SK-N-MC (cell line): Measurements from ENCODE around the gene RCC2.
"Not testable (repeated sequence)": the region's sequence is repeated elsewhere in the genome, so short reads cannot be mapped to it uniquely, and the experiment has no call there.

Experiments
- DNase-seq: peaks from one replicate; pipeline ENCODE4 v3.0.0-alpha.2; 2011; ENCODE audit warnings: low read depth, low spot score
- H3K27ac ChIP-seq: fragments of 200-600 bp; sonication (generic); 2 replicates; pipeline ENCODE4 v1.5.1; 2016; ENCODE audit warnings: mixed run types
- H3K36me3 ChIP-seq: fragments of 200-600 bp; sonication (generic); 2 replicates; pipeline ENCODE4 v1.6.1; 2017; ENCODE audit warnings: antibody characterized with exemption, low read length, mixed read lengths; ENCODE audit not compliant: insufficient read depth
- H3K4me3 ChIP-seq: fragments of 200-600 bp; sonication (generic); 2 replicates; pipeline ENCODE4 v1.5.1; 2016
- H3K9ac ChIP-seq: fragments of 200-600 bp; sonication (generic); 2 replicates; pipeline ENCODE4 v1.8.0; 2017; ENCODE audit warnings: mixed run types, mixed read lengths; ENCODE audit not compliant: insufficient read length
- H3K9me3 ChIP-seq: fragments of 200-600 bp; sonication (generic); 2 replicates; pipeline ENCODE4 v1.6.1; 2017; ENCODE audit warnings: low read depth, mild to moderate bottlenecking, antibody characterized with exemption, low read length, moderate library complexity, mixed read lengths
- EZH2 ChIP-seq: fragments of 200-600 bp; sonication (generic); IDR thresholded peaks from one replicate; pipeline ENCODE4 v1.6.1; 2017; ENCODE audit warnings: antibody characterized with exemption
- FOXP2 ChIP-seq: optimal IDR thresholded peaks from 2 replicates; pipeline ENCODE3; 2011; ENCODE audit warnings: mild to moderate bottlenecking, moderate library complexity; ENCODE audit not compliant: insufficient read depth; ENCODE audit errors: extremely low read length, control extremely low read depth
- POLR2AphosphoS5 ChIP-seq: IDR thresholded peaks from 2 replicates; pipeline ENCODE4 v1.6.1; 2012; ENCODE audit warnings: mild to moderate bottlenecking, low read depth, low read length, borderline replicate concordance

Gene RCC2

DNA sequence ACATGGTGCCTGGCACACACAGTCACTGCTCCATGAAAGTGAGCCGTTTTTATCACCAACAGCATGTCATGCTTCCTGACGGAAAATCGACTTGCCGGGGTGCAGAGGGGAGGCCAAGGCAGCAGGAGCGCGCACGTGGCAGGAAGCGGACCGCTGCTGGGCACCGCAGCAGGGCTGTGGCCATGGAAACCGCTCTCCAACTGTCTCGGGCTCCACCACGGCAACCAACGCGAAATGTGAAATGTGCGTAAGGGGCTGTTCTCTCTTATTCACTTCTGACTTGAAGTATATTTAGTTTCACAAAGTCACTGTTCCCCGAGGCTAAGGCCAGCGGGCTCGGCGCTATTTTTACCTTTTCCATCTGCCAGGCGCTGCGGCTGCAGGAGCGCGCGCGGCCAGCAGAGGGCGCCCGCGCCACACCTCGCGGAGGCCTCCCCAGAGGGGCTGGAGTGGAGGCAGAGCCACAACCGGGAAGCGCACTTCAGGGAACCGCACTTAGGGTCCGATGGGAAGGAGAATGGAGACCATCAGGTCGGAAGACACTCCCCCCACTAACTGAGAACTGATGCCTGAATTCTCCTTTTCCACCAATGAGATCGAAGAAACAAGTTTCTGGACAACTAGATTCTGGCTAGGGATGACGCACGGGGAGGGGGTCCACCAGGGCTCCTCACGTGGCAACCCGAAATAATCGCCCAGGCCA, 19.7 kb downstream of the RCC2 start:
- Histone ChIP-seq H3K9me3 (no peaks in the 10 kb centered on the region), H3K36me3 (peaks cover 99% of the 10 kb centered on the region), H3K27ac (no peak overlapping the region), H3K9ac (no peak overlapping the region), H3K4me3 (no peak overlapping the region)
- TF ChIP-seq POLR2AphosphoS5: no peak
- no peak for TF ChIP-seq EZH2
- no peak for TF ChIP-seq FOXP2
- no peak for DNase-seq

DNA sequence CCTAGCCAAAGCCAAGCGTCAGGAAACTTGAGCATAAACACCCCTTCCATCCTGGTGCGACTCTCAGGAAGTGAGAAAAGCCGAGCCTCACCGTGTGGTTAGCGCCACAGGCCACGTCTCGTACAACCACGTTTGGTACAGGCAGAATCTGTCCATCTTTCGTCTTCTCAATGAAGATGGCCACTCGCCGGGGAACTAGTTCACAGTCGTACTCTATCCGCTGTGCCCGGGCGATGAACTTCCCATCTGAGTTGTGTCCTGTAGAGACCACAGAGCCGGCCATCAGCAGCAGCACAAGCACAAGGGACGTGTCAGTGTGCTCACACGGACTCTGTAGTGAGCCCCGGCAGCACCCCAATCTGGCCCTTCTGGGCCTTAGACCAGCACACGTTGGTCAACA, 23.1 kb downstream of the RCC2 start:
- H3K36me3 ChIP-seq: peaks cover 99% of the 10 kb centered on the region
- no peak overlapping the region for H3K4me3 ChIP-seq
- DNase-seq: no peak
- H3K27ac ChIP-seq: no peak overlapping the region
- no peaks in the 10 kb centered on the region for H3K9me3 ChIP-seq
- TF ChIP-seq POLR2AphosphoS5 (no peak), FOXP2 (no peak), EZH2 (no peak)
- H3K9ac ChIP-seq: no peak overlapping the region

DNA sequence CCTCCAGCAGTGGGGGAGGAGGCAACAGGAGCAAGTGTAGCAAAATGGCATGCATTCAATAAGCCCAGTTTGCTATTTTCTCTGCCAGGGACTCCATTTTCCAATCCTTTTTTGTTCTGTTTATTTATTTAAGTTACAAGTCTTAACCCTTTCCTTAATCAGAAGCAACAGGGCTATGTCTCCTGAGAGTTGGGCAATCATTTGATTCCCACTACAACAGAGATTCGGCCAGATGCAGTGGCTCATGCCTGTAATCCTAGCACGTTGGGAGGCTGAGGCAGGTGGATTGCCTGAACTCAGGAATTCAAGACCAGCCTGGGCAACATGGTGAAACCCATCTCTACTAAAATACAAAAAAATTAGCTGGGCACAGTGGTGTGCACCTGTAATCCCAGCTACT, 25.5 kb downstream of the RCC2 start:
- DNase-seq: no peak
- peaks cover 99% of the 10 kb centered on the region for H3K36me3 ChIP-seq
- H3K27ac ChIP-seq: no peak overlapping the region
- TF ChIP-seq POLR2AphosphoS5 (no peak), FOXP2 (no peak), EZH2 (no peak)
- no peak overlapping the region for H3K4me3 ChIP-seq
- no peaks in the 10 kb centered on the region for H3K9me3 ChIP-seq
- H3K9ac ChIP-seq: no peak overlapping the region

DNA sequence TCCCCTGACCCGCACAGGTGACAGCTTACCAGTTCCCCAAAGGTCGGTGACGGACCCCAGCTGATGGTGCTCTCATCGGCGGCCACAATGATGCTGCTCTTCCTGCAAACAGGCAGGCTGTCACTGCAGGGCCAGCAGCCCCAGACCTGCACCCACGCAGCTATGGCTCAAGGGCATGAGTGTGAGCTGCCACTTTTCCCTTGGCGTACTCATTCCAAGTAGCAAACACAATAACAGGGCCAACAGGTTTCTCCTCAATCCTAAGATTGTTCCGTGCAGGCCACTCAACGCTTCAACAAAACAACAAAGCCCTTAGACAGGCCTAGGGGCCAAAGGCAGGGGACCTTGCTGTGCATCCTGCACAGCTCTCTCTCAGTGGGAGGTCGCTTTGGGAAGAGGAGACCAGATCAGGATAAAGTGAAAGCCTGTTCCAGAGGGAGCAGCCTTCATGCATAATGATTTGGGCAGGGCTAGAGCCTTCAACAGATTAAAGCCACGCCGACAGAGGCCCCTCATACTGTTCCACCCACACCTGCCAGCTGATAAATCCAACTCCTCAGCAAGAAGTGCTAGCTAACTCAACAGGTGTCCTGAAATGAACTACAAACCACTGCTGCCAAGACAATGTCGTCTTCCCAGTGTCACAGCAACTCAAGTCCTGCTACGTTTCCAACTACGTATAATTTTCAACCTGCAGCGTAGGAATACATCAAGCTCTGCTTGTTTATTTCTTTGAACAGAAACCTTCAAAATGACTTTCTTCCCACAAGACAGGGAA, 27.2 kb downstream of the RCC2 start:
- Histone ChIP-seq H3K9me3 (no peaks in the 10 kb centered on the region), H3K36me3 (peaks cover 95% of the 10 kb centered on the region), H3K4me3 (no peak overlapping the region), H3K9ac (no peak overlapping the region), H3K27ac (no peak overlapping the region)
- TF ChIP-seq POLR2AphosphoS5 (no peak), FOXP2 (no peak), EZH2 (no peak)
- no peak for DNase-seq

DNA sequence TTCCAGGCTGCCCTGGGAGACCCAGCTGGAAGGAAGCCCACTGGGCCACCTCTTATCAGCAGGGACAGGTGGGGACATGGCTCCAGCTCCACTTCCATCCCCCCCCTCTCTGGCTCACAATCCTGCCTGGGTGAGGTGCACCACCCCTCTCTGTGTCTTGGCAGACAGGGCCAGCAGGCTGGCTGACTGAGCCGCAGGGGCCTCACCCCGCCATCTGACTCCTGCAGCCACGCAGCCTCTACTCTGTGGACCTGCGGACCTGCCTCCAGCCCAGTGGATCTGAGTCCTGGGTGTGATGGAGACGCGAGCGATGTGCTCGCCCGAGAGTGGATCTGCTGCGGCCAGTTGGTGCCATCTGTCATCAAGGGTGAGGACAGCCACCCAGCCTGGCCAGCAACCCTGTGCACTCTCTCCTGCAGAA, 30.1 kb downstream of the RCC2 start:
- H3K27ac ChIP-seq: no peak overlapping the region
- H3K9ac ChIP-seq: no peak overlapping the region
- no peak overlapping the region for H3K4me3 ChIP-seq
- H3K9me3 ChIP-seq: no peaks in the 10 kb centered on the region
- H3K36me3 ChIP-seq: peaks cover 72% of the 10 kb centered on the region
- TF ChIP-seq POLR2AphosphoS5: no peak
- no peak for TF ChIP-seq FOXP2
- no peak for TF ChIP-seq EZH2
- no peak for DNase-seq

DNA sequence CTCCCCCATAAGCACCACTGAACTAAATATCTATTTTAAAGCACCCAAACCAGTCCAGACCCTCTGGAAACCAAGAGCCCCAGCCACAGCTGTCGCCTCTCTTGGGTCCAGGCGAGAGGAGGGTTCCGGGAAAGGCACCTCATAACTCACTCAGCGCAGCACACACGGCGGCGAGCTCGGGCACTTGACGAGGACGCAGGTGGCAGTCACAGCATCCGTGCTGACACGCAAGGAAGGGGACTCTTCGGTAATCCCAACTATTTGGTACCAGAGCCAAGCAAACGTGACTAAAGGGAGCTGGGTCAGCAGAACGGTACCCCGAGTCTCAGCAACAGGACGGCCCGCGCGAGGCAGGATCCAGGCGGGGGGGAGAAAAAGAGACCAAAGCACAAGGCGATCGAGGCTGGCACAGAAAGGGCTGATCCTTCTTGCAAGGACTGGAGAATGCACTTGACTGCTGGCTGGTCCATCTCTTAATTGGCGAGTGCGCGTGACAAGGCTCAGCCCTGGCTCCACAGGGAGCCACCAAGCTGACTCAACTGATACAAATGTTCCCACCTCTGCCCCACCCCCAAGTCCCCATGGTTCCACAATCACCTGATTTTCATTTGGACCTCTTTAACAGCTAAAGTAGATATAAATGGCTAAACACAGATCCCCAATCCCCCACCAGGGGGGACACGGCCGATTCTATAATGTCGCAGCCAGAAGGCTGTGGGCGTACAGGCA, 31.5 kb downstream of the RCC2 start:
- not testable (repeated sequence) for DNase-seq, H3K9me3 ChIP-seq, H3K27ac ChIP-seq, H3K4me3 ChIP-seq, H3K9ac ChIP-seq
- peaks cover 58% of the 10 kb centered on the region for H3K36me3 ChIP-seq

DNA sequence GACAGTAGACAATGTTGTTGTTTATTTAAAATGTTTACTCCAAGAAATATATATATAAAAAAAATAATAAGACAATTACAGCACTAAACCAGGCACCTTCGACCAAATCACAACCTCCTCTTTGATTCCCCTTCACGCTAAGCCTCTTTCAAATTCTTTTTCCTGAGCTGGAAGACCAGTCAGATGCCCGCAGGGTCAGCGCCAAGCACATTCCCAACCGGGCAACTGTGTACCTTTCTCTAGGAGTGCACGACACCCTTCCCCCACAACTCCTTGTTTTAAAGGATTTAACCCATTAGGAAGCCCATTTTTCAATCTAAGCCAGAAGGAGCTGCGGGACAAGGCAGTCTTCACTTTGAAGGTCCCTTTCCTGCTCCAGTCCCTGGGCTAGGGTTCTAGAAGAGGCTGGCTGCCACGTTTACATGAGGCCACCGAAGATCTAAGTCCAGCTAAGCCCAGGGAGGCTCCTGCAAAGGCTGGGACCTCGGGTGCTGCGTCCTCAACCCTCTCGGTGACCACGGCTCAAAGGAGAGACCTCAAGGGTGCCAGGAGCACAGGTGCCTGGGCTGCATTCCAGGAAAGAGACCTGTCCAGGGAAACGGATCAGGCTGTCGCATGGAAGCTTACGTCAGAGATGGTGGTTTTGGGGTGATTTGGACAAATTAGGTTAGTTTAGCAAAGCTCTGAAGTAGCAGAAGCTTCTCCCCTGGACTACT, 32.6 kb downstream of the RCC2 start:
- H3K9me3 ChIP-seq, DNase-seq, H3K4me3 ChIP-seq, H3K27ac ChIP-seq, H3K9ac ChIP-seq: not testable (repeated sequence)
- H3K36me3 ChIP-seq: peaks cover 47% of the 10 kb centered on the region
